Retina (tissue), 1 donor: ENCODE measurements around the gene ZNF565.
"Not testable (repeated sequence)": the region's sequence is repeated elsewhere in the genome, so short reads cannot be mapped to it uniquely, and the experiment has no call there.

Experiments
- DNase-seq: peaks from one replicate; pipeline ENCODE4 v3.0.0-alpha.2; 2016

Gene ZNF565

GRCh38 chr19:36214386-36215275 is at the start of gene ZNF565, which contains the start of gene ZNF146:
Gene ZNF565, minus strand, starts transcription at chr19:36214665. Its CDS starts 12,680 bp downstream, at chr19:36201985.
Gene ZNF146, plus strand, starts transcription at chr19:36215106. Its CDS starts 21,335 bp downstream, at chr19:36236441.
- peak; percentile 100 for DNase-seq

GRCh38 chr19:36259211-36259610 is 44.7 kb upstream of the ZNF565 start:
- DNase-seq: no peak

GRCh38 chr19:36258028-36258875 is 43.8 kb upstream of the ZNF565 start:
- DNase-seq: no peak

- DNase-seq: peak; percentile 81
Observed at GRCh38 chr19:36257520-36257876, 43.0 kb upstream of the ZNF565 start.

GRCh38 chr19:36256853-36257519 is 42.5 kb upstream of the ZNF565 start:
- no peak for DNase-seq

GRCh38 chr19:36256064-36256463 is 41.6 kb upstream of the ZNF565 start:
- no peak for DNase-seq

- no peak for DNase-seq
Observed at GRCh38 chr19:36255316-36255715, 40.9 kb upstream of the ZNF565 start.

GRCh38 chr19:36254848-36255247 is 40.4 kb upstream of the ZNF565 start:
- no peak for DNase-seq

- DNase-seq: no peak
Observed at GRCh38 chr19:36252047-36252446, 37.6 kb upstream of the ZNF565 start.

GRCh38 chr19:36246006-36246481 is 31.6 kb upstream of the ZNF565 start:
- DNase-seq: no peak

- peak; percentile 93 for DNase-seq
Observed at GRCh38 chr19:36245210-36246005, 30.9 kb upstream of the ZNF565 start.

- no peak for DNase-seq
Observed at GRCh38 chr19:36244066-36244465, 29.6 kb upstream of the ZNF565 start.

- no peak for DNase-seq
Observed at GRCh38 chr19:36236946-36237310, 22.5 kb upstream of the ZNF565 start.

GRCh38 chr19:36236304-36236945 is 22.0 kb upstream of the ZNF565 start:
- no peak for DNase-seq

- DNase-seq: not testable (repeated sequence)
Observed at GRCh38 chr19:36233626-36234025, 19.2 kb upstream of the ZNF565 start.

- DNase-seq: no peak
Observed at GRCh38 chr19:36225219-36225892, 10.9 kb upstream of the ZNF565 start.

- no peak for DNase-seq
Observed at GRCh38 chr19:36222503-36222902, 8.0 kb upstream of the ZNF565 start.

GRCh38 chr19:36221474-36221873 is 7.0 kb upstream of the ZNF565 start:
- DNase-seq: no peak

GRCh38 chr19:36215276-36216123 is 1.0 kb upstream of the ZNF565 start:
- DNase-seq: no peak

GRCh38 chr19:36212895-36213294 is 1.6 kb downstream of the ZNF565 start:
- no peak for DNase-seq
